Endodermal cell (in vitro differentiated cells): ENCODE results near the gene HECTD2. TPM values are rescaled to one million over a fixed set of nuclear protein-coding genes. Genes with fewer than 3 reads are reported as not detected.
"Not testable (repeated sequence)": the region's sequence is repeated elsewhere in the genome, so short reads cannot be mapped to it uniquely, and the experiment has no call there.

Experiments
- DNase-seq: peaks from one replicate; pipeline ENCODE4 v3.0.0-alpha.2; 2017
- H3K27ac ChIP-seq: 2 replicates; pipeline ENCODE4 v1.5.1; 2013; ENCODE audit warnings: mild to moderate bottlenecking, low read depth, low read length, moderate library complexity
- H3K27me3 ChIP-seq: 2 replicates; pipeline ENCODE4 v1.6.1; 2013; ENCODE audit warnings: mild to moderate bottlenecking, low read length, moderate library complexity; ENCODE audit not compliant: insufficient read depth, control insufficient read depth, poor library complexity, severe bottlenecking
- H3K36me3 ChIP-seq: 2 replicates; pipeline ENCODE4 v1.7.0; 2013; ENCODE audit warnings: mild to moderate bottlenecking, low read length, moderate library complexity; ENCODE audit not compliant: control insufficient read depth, insufficient read depth
- H3K4me1 ChIP-seq: one replicate; pipeline ENCODE4 v1.7.0; 2013; ENCODE audit warnings: low read length; ENCODE audit not compliant: control insufficient read depth, insufficient read depth
- H3K4me3 ChIP-seq: 2 replicates; pipeline ENCODE4 v1.5.1; 2013; ENCODE audit warnings: mild to moderate bottlenecking, low read length, moderate library complexity
- H3K9ac ChIP-seq: 2 replicates; pipeline ENCODE4 v1.6.1; 2013; ENCODE audit warnings: mild to moderate bottlenecking, low read length, moderate library complexity; ENCODE audit not compliant: poor library complexity, severe bottlenecking; ENCODE audit errors: extremely low read depth
- H3K9me3 ChIP-seq: 2 replicates; pipeline ENCODE4 v1.6.1; 2013; ENCODE audit warnings: mild to moderate bottlenecking, low read length, moderate library complexity; ENCODE audit not compliant: control insufficient read depth
- H3K27ac Mint-ChIP-seq: 2 replicates; pipeline ENCODE4 v1.8.0; 2020; ENCODE audit warnings: mixed read lengths
- H3K27me3 Mint-ChIP-seq: 2 replicates; pipeline ENCODE4 v1.8.0; 2021; ENCODE audit warnings: mild to moderate bottlenecking, mixed read lengths; ENCODE audit not compliant: insufficient read depth
- H3K36me3 Mint-ChIP-seq: 2 replicates; pipeline ENCODE4 v1.8.0; 2020; ENCODE audit warnings: low read depth, mixed read lengths
- H3K4me1 Mint-ChIP-seq: 2 replicates; pipeline ENCODE4 v1.8.0; 2020; ENCODE audit warnings: mixed read lengths
- H3K4me3 Mint-ChIP-seq: 2 replicates; pipeline ENCODE4 v1.8.0; 2020; ENCODE audit warnings: mild to moderate bottlenecking, moderate library complexity, mixed read lengths
- H3K9me3 Mint-ChIP-seq: 2 replicates; pipeline ENCODE4 v1.8.0; 2020; ENCODE audit warnings: mild to moderate bottlenecking, mixed read lengths
- WGBS, 2 experiments: methylation state at CpG; one replicate each; pipeline versions ENCODE4 v1.1.5 to v1.1.7; 2013; ENCODE audit warnings: missing lambda C conversion rate in 2 of 2, mixed read lengths in 1 of 2; ENCODE audit not compliant: insufficient coverage in 1 of 2, insufficient read length in 1 of 2; 5-methylcytosine and 5-hydroxymethylcytosine counted together
- total RNA-seq, 2 donors: library from RNA; stranded (reverse); fragmentation: NEBNext Ultra II Directional in 1 of 2; extraction: Animal tissue kit (Norgen Biotek cat#: 25700) in 1 of 2; gene quantifications; 2 replicates in 1 of 2; 3 replicates in 1 of 2; pipeline ENCODE4 v1.2.1, GENCODE V29; 2021
- TF ChIP-seq, protein P1 (sequence below): fragments of 200-600 bp; sonication (generic); conservative IDR thresholded peaks from 2 replicates; pipeline ENCODE4 v1.5.0; 2021; ENCODE audit warnings: antibody characterized with exemption, mild to moderate bottlenecking

The HECTD2 gene
- total RNA-seq, 2 donors from 2014 or later = 8.8 to 13.4 TPM

DNA sequence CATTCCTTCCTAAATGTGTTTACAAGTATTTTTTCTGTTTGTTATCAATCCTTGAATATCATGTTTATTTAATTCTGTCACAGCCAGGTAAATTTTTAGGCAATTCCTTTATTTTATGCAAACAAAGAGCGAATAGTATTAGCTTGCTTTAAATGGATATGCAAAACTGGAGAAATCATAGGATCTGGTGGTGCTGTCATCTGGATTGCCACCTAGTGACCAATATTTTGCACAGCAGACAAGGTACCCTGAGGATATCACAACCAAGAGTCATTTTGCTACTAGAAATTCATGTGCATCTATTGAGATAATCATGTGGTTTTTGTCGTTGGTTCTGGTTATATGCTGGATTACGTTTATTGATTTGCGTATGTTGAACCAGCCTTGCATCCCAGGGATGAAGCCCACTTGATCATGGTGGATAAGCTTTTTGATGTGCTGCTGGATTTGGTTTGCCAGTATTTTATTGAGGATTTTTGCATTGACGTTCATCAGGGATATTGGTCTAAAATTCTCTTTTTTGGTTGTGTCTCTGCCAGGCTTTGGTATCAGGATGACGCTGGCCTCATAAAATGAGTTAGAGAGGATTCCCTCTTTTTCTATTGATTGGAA lies 40.1 kb upstream of the HECTD2 start:
- H3K27me3 Mint-ChIP-seq, H3K9ac ChIP-seq, H3K27ac ChIP-seq, H3K36me3 ChIP-seq, H3K4me3 Mint-ChIP-seq, H3K36me3 Mint-ChIP-seq, H3K4me3 ChIP-seq, H3K9me3 ChIP-seq, H3K27ac Mint-ChIP-seq, H3K4me1 Mint-ChIP-seq, H3K4me1 ChIP-seq, DNase-seq, H3K27me3 ChIP-seq: not testable (repeated sequence)
- 78 to 79% methylated on average over 1 to 4 of the region's 6 CpGs for WGBS, 2 experiments
- peaks cover 15% of the 10 kb centered on the region for H3K9me3 Mint-ChIP-seq
- TF ChIP-seq, protein P1, sequence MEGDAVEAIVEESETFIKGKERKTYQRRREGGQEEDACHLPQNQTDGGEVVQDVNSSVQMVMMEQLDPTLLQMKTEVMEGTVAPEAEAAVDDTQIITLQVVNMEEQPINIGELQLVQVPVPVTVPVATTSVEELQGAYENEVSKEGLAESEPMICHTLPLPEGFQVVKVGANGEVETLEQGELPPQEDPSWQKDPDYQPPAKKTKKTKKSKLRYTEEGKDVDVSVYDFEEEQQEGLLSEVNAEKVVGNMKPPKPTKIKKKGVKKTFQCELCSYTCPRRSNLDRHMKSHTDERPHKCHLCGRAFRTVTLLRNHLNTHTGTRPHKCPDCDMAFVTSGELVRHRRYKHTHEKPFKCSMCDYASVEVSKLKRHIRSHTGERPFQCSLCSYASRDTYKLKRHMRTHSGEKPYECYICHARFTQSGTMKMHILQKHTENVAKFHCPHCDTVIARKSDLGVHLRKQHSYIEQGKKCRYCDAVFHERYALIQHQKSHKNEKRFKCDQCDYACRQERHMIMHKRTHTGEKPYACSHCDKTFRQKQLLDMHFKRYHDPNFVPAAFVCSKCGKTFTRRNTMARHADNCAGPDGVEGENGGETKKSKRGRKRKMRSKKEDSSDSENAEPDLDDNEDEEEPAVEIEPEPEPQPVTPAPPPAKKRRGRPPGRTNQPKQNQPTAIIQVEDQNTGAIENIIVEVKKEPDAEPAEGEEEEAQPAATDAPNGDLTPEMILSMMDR = peak; percentile 67

DNA sequence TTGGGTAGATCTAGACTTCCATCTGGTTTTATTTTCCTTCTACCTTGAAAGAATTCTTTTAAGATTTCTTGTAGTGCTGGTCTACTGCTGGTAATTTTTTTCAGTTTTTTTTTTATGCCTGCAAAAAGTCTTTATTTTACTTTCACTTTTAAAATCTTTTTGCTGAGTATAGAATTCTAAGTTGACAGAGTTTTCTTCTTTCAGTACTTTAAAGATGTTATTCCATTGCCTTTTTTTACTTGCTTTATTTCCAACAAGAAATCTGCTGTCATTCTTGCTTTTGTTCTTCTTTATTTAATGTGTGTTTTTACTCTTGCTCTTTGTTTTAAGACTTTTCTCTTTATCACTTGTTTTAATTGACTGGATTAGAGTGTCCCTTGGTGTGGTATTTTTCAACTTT lies 36.1 kb upstream of the HECTD2 start:
- Mint-ChIP-seq H3K27ac (no peak overlapping the region), H3K27me3 (peaks cover 4% of the 10 kb centered on the region), H3K9me3 (peaks cover 19% of the 10 kb centered on the region), H3K36me3 (no peaks in the 10 kb centered on the region), H3K4me3 (no peak overlapping the region), H3K4me1 (no peaks in the 10 kb centered on the region)
- DNase-seq = no peak
- no peak overlapping the region for H3K9ac ChIP-seq
- no peak overlapping the region for H3K4me3 ChIP-seq
- no peaks in the 10 kb centered on the region for H3K36me3 ChIP-seq
- no peak overlapping the region for H3K27ac ChIP-seq
- TF ChIP-seq, protein P1 = no peak
- no peaks in the 10 kb centered on the region for H3K4me1 ChIP-seq
- peaks cover 20% of the 10 kb centered on the region for H3K9me3 ChIP-seq
- H3K27me3 ChIP-seq = no peaks in the 10 kb centered on the region

DNA sequence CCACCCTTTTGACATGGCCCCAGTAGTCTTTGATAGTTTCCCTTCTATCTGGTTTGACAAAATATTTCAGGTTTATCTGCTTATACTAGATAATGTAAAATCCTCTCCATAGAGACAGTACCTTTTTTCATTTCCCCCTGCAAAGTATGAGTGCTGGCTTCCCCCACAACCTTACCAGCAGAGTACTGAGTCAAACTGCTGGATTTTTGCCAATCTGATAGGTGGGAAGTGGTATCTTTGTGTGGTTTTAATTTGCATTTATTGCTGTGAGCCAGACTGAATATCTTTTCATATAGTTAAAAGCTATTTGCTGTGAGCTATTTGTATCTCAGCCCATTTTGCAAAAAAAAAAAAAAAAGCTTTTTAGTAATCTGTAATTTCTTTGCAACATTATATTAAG lies 32.1 kb upstream of the HECTD2 start:
- Histone ChIP-seq H3K27me3 (no peaks in the 10 kb centered on the region), H3K4me1 (no peaks in the 10 kb centered on the region), H3K27ac (no peak overlapping the region), H3K9ac (no peak overlapping the region), H3K36me3 (no peaks in the 10 kb centered on the region), H3K9me3 (peaks cover 20% of the 10 kb centered on the region), H3K4me3 (no peak overlapping the region)
- H3K9me3 Mint-ChIP-seq = peaks cover 19% of the 10 kb centered on the region
- TF ChIP-seq, protein P1 = no peak
- peaks cover 5% of the 10 kb centered on the region for H3K4me1 Mint-ChIP-seq
- no peak overlapping the region for H3K4me3 Mint-ChIP-seq
- H3K27ac Mint-ChIP-seq = no peak overlapping the region
- no peaks in the 10 kb centered on the region for H3K36me3 Mint-ChIP-seq
- no peak for DNase-seq
- no peaks in the 10 kb centered on the region for H3K27me3 Mint-ChIP-seq
